ENCODE measurements around the gene FFAR3. TPM values are rescaled to one million over a fixed set of nuclear protein-coding genes. Genes with fewer than 3 reads are reported as not detected.

Gene FFAR3
- total and polyA plus RNA-seq, 2 donors, result 0.33 to 0.41 TPM

GRCh38 chr19:35347171-35347929 is 10.9 kb upstream of the FFAR3 start, which contains the start of gene FFAR1:
Gene FFAR1, plus strand, starts transcription at chr19:35347902. Its CDS starts 3,650 bp downstream, at chr19:35351552.
- Histone ChIP-seq H3K27ac (ENCODE audit: low read depth in 1 of 2, low read length in 1 of 2) (peak within 1 kb of the TSS in 1 of 2 donors; percentile 43), H3K4me3 (ENCODE audit: low read length in 2 of 2) (no peak within 1 kb of the TSS), H3K4me1 (ENCODE audit: control insufficient read depth in 2 of 2, insufficient read depth in 2 of 2, low read length in 2 of 2) (peaks cover 2 to 26% of the 10 kb centered on the region in 2 donors), H3K27me3 (ENCODE audit: control insufficient read depth in 2 of 2, insufficient read depth in 1 of 2, low read length in 1 of 2) (no peaks in the 10 kb centered on the region), H3K9me3 (ENCODE audit: control insufficient read depth in 2 of 2, insufficient read depth in 1 of 2, low read length in 1 of 2) (no peaks in the 10 kb centered on the region), H3K36me3 (ENCODE audit: control insufficient read depth in 2 of 2, insufficient read depth in 2 of 2, low read length in 1 of 2) (no peaks in the 10 kb centered on the region)
- peak in 2 of 9 donors; percentile 34 to 50 for DNase-seq (ENCODE audit: low read depth in 6 of 9, low spot score in 9 of 9)
- 17% methylated on average over 18 of the region's 18 CpGs for WGBS

- Histone ChIP-seq H3K4me3 (ENCODE audit: low read length in 2 of 2) (no peak overlapping the region), H3K27ac (ENCODE audit: low read depth in 1 of 2, low read length in 1 of 2) (no peak overlapping the region), H3K27me3 (ENCODE audit: control insufficient read depth in 2 of 2, insufficient read depth in 1 of 2, low read length in 1 of 2) (no peaks in the 10 kb centered on the region), H3K4me1 (ENCODE audit: control insufficient read depth in 2 of 2, insufficient read depth in 2 of 2, low read length in 2 of 2) (peaks cover 2 to 26% of the 10 kb centered on the region in 2 donors), H3K36me3 (ENCODE audit: control insufficient read depth in 2 of 2, insufficient read depth in 2 of 2, low read length in 1 of 2) (no peaks in the 10 kb centered on the region), H3K9me3 (ENCODE audit: control insufficient read depth in 2 of 2, insufficient read depth in 1 of 2, low read length in 1 of 2) (no peaks in the 10 kb centered on the region)
- no peak for DNase-seq (ENCODE audit: low read depth in 6 of 9, low spot score in 9 of 9)
- WGBS, result 67% methylated on average over 7 of the region's 7 CpGs
Observed at GRCh38 chr19:35347930-35348298, 10.3 kb upstream of the FFAR3 start.

GRCh38 chr19:35348911-35349611 is 9.2 kb upstream of the FFAR3 start:
- H3K4me1 ChIP-seq (ENCODE audit: control insufficient read depth in 2 of 2, insufficient read depth in 2 of 2, low read length in 2 of 2), result peaks cover 2 to 26% of the 10 kb centered on the region in 2 donors

GRCh38 chr19:35349614-35350521 is 8.4 kb upstream of the FFAR3 start:
- Histone ChIP-seq H3K36me3 (ENCODE audit: control insufficient read depth in 2 of 2, insufficient read depth in 2 of 2, low read length in 1 of 2) (no peaks in the 10 kb centered on the region), H3K9me3 (ENCODE audit: control insufficient read depth in 2 of 2, insufficient read depth in 1 of 2, low read length in 1 of 2) (no peaks in the 10 kb centered on the region), H3K4me3 (ENCODE audit: low read length in 2 of 2) (no peak overlapping the region), H3K27me3 (ENCODE audit: control insufficient read depth in 2 of 2, insufficient read depth in 1 of 2, low read length in 1 of 2) (no peaks in the 10 kb centered on the region), H3K27ac (ENCODE audit: low read depth in 1 of 2, low read length in 1 of 2) (no peak overlapping the region), H3K4me1 (ENCODE audit: control insufficient read depth in 2 of 2, insufficient read depth in 2 of 2, low read length in 2 of 2) (peaks cover 2 to 26% of the 10 kb centered on the region in 2 donors)
- no peak for DNase-seq (ENCODE audit: low read depth in 6 of 9, low spot score in 9 of 9)
- WGBS, result 95% methylated on average over 17 of the region's 17 CpGs

More at GRCh38 chr19:35348911-35349611, 9.2 kb upstream of the FFAR3 start:
- no peaks in the 10 kb centered on the region for H3K36me3 ChIP-seq (ENCODE audit: control insufficient read depth in 2 of 2, insufficient read depth in 2 of 2, low read length in 1 of 2)
- no peak overlapping the region for H3K27ac ChIP-seq (ENCODE audit: low read depth in 1 of 2, low read length in 1 of 2)
- DNase-seq (ENCODE audit: low read depth in 6 of 9, low spot score in 9 of 9), result no peak
- no peak overlapping the region for H3K4me3 ChIP-seq (ENCODE audit: low read length in 2 of 2)
- no peaks in the 10 kb centered on the region for H3K9me3 ChIP-seq (ENCODE audit: control insufficient read depth in 2 of 2, insufficient read depth in 1 of 2, low read length in 1 of 2)
- no peaks in the 10 kb centered on the region for H3K27me3 ChIP-seq (ENCODE audit: control insufficient read depth in 2 of 2, insufficient read depth in 1 of 2, low read length in 1 of 2)
- 95% methylated on average over 18 of the region's 18 CpGs for WGBS

- no peak overlapping the region for H3K27ac ChIP-seq (ENCODE audit: low read depth in 1 of 2, low read length in 1 of 2)
- H3K36me3 ChIP-seq (ENCODE audit: control insufficient read depth in 2 of 2, insufficient read depth in 2 of 2, low read length in 1 of 2), result no peaks in the 10 kb centered on the region
- no peaks in the 10 kb centered on the region for H3K27me3 ChIP-seq (ENCODE audit: control insufficient read depth in 2 of 2, insufficient read depth in 1 of 2, low read length in 1 of 2)
- WGBS, result 97% methylated on average over 7 of the region's 7 CpGs
- no peak for DNase-seq (ENCODE audit: low read depth in 6 of 9, low spot score in 9 of 9)
- H3K9me3 ChIP-seq (ENCODE audit: control insufficient read depth in 2 of 2, insufficient read depth in 1 of 2, low read length in 1 of 2), result no peaks in the 10 kb centered on the region
- peaks cover 2 to 25% of the 10 kb centered on the region in 2 donors for H3K4me1 ChIP-seq (ENCODE audit: control insufficient read depth in 2 of 2, insufficient read depth in 2 of 2, low read length in 2 of 2)
- H3K4me3 ChIP-seq (ENCODE audit: low read length in 2 of 2), result no peak overlapping the region
Observed at GRCh38 chr19:35350591-35350990, 7.7 kb upstream of the FFAR3 start.

GRCh38 chr19:35351411-35352176 is 6.7 kb upstream of the FFAR3 start:
- peaks cover 2 to 15% of the 10 kb centered on the region in 2 donors for H3K4me1 ChIP-seq (ENCODE audit: control insufficient read depth in 2 of 2, insufficient read depth in 2 of 2, low read length in 2 of 2)
- H3K4me3 ChIP-seq (ENCODE audit: low read length in 2 of 2), result no peak overlapping the region
- no peak for DNase-seq (ENCODE audit: low read depth in 6 of 9, low spot score in 9 of 9)

GRCh38 chr19:35352177-35352447 is 6.1 kb upstream of the FFAR3 start:
- Histone ChIP-seq H3K36me3 (ENCODE audit: control insufficient read depth in 2 of 2, insufficient read depth in 2 of 2, low read length in 1 of 2) (no peaks in the 10 kb centered on the region), H3K27me3 (ENCODE audit: control insufficient read depth in 2 of 2, insufficient read depth in 1 of 2, low read length in 1 of 2) (no peaks in the 10 kb centered on the region), H3K4me1 (ENCODE audit: control insufficient read depth in 2 of 2, insufficient read depth in 2 of 2, low read length in 2 of 2) (peaks cover 2 to 10% of the 10 kb centered on the region in 2 donors), H3K27ac (ENCODE audit: low read depth in 1 of 2, low read length in 1 of 2) (no peak overlapping the region), H3K9me3 (ENCODE audit: control insufficient read depth in 2 of 2, insufficient read depth in 1 of 2, low read length in 1 of 2) (no peaks in the 10 kb centered on the region), H3K4me3 (ENCODE audit: low read length in 2 of 2) (no peak overlapping the region)
- WGBS, result 89% methylated on average over 18 of the region's 18 CpGs
- DNase-seq (ENCODE audit: low read depth in 6 of 9, low spot score in 9 of 9), result no peak

More at GRCh38 chr19:35351411-35352176, 6.7 kb upstream of the FFAR3 start:
- H3K9me3 ChIP-seq (ENCODE audit: control insufficient read depth in 2 of 2, insufficient read depth in 1 of 2, low read length in 1 of 2), result no peaks in the 10 kb centered on the region
- H3K27ac ChIP-seq (ENCODE audit: low read depth in 1 of 2, low read length in 1 of 2), result no peak overlapping the region
- no peaks in the 10 kb centered on the region for H3K27me3 ChIP-seq (ENCODE audit: control insufficient read depth in 2 of 2, insufficient read depth in 1 of 2, low read length in 1 of 2)
- H3K36me3 ChIP-seq (ENCODE audit: control insufficient read depth in 2 of 2, insufficient read depth in 2 of 2, low read length in 1 of 2), result no peaks in the 10 kb centered on the region
- 96% methylated on average over 47 of the region's 47 CpGs for WGBS

GRCh38 chr19:35352448-35353304 is 5.6 kb upstream of the FFAR3 start:
- H3K4me3 ChIP-seq (ENCODE audit: low read length in 2 of 2), result no peak overlapping the region
- H3K27ac ChIP-seq (ENCODE audit: low read depth in 1 of 2, low read length in 1 of 2), result no peak overlapping the region
- WGBS, result 46% methylated on average over 32 of the region's 32 CpGs
- H3K9me3 ChIP-seq (ENCODE audit: control insufficient read depth in 2 of 2, insufficient read depth in 1 of 2, low read length in 1 of 2), result no peaks in the 10 kb centered on the region
- peak in 5 of 9 donors; percentile 33 to 67 (median 50) for DNase-seq (ENCODE audit: low read depth in 6 of 9, low spot score in 9 of 9)
- H3K36me3 ChIP-seq (ENCODE audit: control insufficient read depth in 2 of 2, insufficient read depth in 2 of 2, low read length in 1 of 2), result no peaks in the 10 kb centered on the region
- H3K4me1 ChIP-seq (ENCODE audit: control insufficient read depth in 2 of 2, insufficient read depth in 2 of 2, low read length in 2 of 2), result peaks cover 0 to 5% of the 10 kb centered on the region in 2 donors
- H3K27me3 ChIP-seq (ENCODE audit: control insufficient read depth in 2 of 2, insufficient read depth in 1 of 2, low read length in 1 of 2), result no peaks in the 10 kb centered on the region
